Activated CD4-positive, CD25-positive, alpha-beta regulatory T cell treated with anti-CD3 and anti-CD28 coated beads, Interleukin-2, amount 50 U/mL, for 72 hours (primary cell): ENCODE data around the gene NOL9.

Source experiments
- DNase-seq: peaks from one replicate; pipeline ENCODE4 v3.0.0; 2021

Gene NOL9

GRCh38 chr1:6588893-6589520 lies 34.7 kb upstream of the NOL9 start:
- DNase-seq, result no peak

GRCh38 chr1:6588128-6588892 lies 34.0 kb upstream of the NOL9 start:
- DNase-seq, result no peak

GRCh38 chr1:6587261-6588005 lies 33.1 kb upstream of the NOL9 start:
- DNase-seq, result no peak

DNA sequence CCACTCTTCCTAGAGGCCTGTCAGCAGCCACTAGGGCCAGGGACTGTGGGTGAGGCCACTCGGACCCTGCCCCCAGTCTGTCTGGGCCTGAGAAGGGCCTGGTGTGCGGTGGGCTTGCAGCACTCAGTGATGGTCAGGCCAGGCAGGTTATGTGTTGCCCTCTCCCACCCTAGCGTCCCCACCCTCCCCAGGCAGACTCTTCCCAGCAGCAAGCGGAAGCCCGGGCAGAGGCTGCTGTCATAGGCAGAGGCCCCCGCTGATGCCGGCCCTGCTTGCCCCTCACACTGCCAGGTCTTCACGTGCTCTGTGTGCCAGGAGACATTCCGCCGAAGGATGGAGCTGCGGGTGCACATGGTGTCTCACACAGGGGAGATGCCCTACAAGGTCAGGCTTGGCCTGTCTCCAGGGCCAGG lies 32.1 kb upstream of the NOL9 start:
- DNase-seq, result no peak

GRCh38 chr1:6585841-6586240 lies 31.5 kb upstream of the NOL9 start:
- no peak for DNase-seq

DNA sequence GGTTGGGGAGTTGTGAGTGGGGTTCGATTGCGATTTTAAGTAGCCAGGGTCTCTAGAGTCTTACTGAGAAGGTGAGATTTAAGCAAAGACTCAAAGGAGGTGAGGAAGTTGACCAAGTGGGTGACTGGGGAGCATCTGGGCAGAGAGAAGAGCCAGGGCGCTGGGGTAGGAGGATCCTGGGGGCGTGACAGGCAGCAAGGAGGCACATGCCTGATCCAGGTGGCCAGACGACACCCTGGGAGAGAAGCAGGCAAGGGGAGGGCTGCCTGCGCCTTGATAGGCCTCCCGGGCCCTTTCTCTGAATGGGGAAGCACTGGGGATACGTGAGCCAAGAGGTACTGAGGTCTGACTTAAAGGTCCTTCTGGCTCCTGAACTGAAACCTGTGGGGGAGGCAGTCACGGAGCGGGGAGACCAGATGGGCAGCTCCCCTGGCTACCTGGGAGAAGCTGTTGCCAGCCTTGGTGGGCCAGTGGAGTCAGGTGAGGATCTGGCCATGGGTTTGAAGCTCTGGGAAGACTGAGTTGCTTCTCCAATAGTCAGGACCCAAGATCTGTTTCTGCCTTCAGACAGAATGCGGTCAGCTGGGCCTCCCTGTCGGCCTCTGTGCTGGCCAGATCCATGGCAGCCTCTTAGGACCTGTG lies 30.9 kb upstream of the NOL9 start:
- no peak for DNase-seq

- DNase-seq, result no peak
These were observed 30.1 kb upstream of the NOL9 start for GRCh38 chr1:6584126-6585080.

- DNase-seq, result no peak
These were observed 28.1 kb upstream of the NOL9 start for GRCh38 chr1:6582370-6582769.

DNA sequence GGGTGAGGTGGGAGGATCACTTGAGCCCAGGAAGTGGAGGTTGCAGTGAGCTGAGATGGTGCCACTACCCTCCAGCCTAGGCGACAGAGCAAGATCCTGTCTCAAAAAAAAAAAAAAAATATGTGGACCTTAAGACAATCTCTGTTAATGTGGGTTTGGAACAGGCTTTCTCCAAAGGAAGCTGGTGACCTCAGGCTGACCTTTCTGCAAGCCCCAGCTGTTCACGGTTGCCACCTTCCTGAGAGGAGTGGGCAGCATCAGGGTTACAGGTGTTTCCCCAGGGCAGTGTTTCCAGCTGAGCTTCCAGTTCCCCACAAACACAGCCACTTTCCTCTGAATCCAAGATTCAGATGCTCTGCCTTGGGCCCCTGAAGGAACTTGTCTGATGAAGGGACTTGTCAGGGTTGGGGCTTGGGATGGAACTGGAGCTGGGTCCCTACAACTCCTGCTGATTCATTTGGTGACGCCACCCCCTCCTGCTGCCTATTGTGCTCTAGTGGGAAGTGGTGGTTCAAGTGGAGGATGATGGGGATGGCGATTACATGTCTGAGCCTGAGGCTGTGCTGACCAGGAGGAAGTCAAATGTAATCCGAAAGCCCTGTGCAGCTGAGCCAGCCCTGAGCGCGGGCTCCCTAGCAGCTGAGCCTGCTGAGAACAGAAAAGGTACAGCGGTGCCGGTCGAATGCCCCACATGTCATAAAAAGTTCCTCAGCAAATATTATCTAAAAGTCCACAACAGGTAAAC lies 27.4 kb upstream of the NOL9 start:
- DNase-seq, result no peak

DNA sequence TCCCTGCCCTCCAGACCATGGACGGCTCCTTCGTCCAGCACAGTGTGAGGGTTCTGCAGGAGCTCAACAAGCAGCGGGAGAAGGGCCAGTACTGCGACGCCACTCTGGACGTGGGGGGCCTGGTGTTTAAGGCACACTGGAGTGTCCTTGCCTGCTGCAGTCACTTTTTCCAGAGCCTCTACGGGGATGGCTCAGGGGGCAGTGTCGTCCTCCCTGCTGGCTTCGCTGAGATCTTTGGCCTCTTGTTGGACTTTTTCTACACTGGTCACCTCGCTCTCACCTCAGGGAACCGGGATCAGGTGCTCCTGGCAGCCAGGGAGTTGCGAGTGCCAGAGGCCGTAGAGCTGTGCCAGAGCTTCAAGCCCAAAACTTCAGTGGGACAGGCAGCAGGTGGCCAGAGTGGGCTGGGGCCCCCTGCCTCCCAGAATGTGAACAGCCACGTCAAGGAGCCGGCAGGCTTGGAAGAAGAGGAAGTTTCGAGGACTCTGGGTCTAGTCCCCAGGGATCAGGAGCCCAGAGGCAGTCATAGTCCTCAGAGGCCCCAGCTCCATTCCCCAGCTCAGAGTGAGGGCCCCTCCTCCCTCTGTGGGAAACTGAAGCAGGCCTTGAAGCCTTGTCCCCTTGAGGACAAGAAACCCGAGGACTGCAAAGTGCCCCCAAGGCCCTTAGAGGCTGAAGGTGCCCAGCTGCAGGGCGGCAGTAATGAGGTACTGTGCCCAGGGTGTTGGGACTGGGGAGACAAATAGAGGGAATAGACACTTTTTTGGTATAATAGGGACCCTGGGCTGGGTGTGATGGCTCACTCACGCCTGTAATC lies 26.5 kb upstream of the NOL9 start:
- no peak for DNase-seq

GRCh38 chr1:6580119-6580592 lies 25.8 kb upstream of the NOL9 start:
- DNase-seq, result no peak

- DNase-seq, result peak; percentile 97
These were observed 25.2 kb upstream of the NOL9 start, which contains the start of gene ZBTB48 for GRCh38 chr1:6579374-6580118. Gene ZBTB48, plus strand, starts transcription at chr1:6579994. Its CDS starts 616 bp downstream, at chr1:6580610.

DNA sequence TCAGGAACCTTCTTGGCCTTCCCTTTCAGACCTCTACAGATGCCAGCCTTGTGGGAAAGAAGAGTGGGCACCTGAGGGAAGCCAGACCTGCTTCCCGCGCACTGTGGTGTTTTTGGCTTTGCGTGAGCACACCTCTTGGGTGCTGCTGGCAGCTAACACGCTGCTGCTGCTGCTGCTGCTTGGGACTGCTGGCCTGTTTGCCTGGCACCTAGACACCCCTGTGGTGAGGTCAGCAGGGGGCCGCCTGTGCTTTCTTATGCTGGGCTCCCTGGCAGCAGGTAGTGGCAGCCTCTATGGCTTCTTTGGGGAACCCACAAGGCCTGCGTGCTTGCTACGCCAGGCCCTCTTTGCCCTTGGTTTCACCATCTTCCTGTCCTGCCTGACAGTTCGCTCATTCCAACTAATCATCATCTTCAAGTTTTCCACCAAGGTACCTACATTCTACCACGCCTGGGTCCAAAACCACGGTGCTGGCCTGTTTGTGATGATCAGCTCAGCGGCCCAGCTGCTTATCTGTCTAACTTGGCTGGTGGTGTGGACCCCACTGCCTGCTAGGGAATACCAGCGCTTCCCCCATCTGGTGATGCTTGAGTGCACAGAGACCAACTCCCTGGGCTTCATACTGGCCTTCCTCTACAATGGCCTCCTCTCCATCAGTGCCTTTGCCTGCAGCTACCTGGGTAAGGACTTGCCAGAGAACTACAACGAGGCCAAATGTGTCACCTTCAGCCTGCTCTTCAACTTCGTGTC lies 24.5 kb upstream of the NOL9 start:
- no peak for DNase-seq

GRCh38 chr1:6577831-6578525 lies 23.7 kb upstream of the NOL9 start:
- DNase-seq, result no peak

DNA sequence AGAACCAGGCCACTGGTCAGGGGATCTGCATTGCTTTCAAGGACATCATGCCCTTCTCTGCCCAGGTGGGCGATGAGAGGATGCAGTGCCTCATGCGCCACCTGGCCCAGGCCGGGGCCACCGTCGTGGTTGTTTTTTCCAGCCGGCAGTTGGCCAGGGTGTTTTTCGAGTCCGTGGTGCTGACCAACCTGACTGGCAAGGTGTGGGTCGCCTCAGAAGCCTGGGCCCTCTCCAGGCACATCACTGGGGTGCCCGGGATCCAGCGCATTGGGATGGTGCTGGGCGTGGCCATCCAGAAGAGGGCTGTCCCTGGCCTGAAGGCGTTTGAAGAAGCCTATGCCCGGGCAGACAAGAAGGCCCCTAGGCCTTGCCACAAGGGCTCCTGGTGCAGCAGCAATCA lies 20.5 kb upstream of the NOL9 start:
- DNase-seq, result no peak

GRCh38 chr1:6574025-6574620 lies 19.8 kb upstream of the NOL9 start:
- no peak for DNase-seq

- DNase-seq, result no peak
These were observed 18.5 kb upstream of the NOL9 start for GRCh38 chr1:6572653-6573383.
